ENCODE data around the gene LRRC71.

The LRRC71 gene

GRCh38 chr1:156892190-156893047 lies 28.0 kb upstream of the LRRC71 start:
- peak; percentile 79 for ATAC-seq
- TF ChIP-seq SNAI2 (CRISPR knock-in tag; IDR thresholded peaks at IDR 0.05), result no peak

- no peak for TF ChIP-seq ARNTL (CRISPR knock-in tag; IDR thresholded peaks at IDR 0.05; ENCODE audit: borderline replicate concordance, low read depth)
- no peak for TF ChIP-seq ZNF8 (CRISPR knock-in tag; IDR thresholded peaks at IDR 0.05)
- TF ChIP-seq, protein P1, sequence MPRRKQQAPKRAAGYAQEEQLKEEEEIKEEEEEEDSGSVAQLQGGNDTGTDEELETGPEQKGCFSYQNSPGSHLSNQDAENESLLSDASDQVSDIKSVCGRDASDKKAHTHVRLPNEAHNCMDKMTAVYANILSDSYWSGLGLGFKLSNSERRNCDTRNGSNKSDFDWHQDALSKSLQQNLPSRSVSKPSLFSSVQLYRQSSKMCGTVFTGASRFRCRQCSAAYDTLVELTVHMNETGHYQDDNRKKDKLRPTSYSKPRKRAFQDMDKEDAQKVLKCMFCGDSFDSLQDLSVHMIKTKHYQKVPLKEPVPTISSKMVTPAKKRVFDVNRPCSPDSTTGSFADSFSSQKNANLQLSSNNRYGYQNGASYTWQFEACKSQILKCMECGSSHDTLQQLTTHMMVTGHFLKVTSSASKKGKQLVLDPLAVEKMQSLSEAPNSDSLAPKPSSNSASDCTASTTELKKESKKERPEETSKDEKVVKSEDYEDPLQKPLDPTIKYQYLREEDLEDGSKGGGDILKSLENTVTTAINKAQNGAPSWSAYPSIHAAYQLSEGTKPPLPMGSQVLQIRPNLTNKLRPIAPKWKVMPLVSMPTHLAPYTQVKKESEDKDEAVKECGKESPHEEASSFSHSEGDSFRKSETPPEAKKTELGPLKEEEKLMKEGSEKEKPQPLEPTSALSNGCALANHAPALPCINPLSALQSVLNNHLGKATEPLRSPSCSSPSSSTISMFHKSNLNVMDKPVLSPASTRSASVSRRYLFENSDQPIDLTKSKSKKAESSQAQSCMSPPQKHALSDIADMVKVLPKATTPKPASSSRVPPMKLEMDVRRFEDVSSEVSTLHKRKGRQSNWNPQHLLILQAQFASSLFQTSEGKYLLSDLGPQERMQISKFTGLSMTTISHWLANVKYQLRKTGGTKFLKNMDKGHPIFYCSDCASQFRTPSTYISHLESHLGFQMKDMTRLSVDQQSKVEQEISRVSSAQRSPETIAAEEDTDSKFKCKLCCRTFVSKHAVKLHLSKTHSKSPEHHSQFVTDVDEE (CRISPR knock-in tag; IDR thresholded peaks at IDR 0.05), result no peak
- TF ChIP-seq, protein P2, sequence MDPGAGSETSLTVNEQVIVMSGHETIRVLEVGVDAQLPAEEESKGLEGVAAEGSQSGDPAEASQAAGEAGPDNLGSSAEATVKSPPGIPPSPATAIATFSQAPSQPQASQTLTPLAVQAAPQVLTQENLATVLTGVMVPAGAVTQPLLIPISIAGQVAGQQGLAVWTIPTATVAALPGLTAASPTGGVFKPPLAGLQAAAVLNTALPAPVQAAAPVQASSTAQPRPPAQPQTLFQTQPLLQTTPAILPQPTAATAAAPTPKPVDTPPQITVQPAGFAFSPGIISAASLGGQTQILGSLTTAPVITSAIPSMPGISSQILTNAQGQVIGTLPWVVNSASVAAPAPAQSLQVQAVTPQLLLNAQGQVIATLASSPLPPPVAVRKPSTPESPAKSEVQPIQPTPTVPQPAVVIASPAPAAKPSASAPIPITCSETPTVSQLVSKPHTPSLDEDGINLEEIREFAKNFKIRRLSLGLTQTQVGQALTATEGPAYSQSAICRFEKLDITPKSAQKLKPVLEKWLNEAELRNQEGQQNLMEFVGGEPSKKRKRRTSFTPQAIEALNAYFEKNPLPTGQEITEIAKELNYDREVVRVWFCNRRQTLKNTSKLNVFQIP (CRISPR knock-in tag; IDR thresholded peaks at IDR 0.05; ENCODE audit: borderline replicate concordance, low read depth), result no peak
- no peak for TF ChIP-seq ZNF70 (CRISPR knock-in tag; IDR thresholded peaks at IDR 0.05)
- no peak for TF ChIP-seq ZNF565 (CRISPR knock-in tag; conservative IDR thresholded peaks at IDR 0.05; ENCODE audit: low read depth)
- no peak for TF ChIP-seq TOX (CRISPR knock-in tag; IDR thresholded peaks at IDR 0.05; ENCODE audit: borderline replicate concordance)
- TF ChIP-seq, protein P3, sequence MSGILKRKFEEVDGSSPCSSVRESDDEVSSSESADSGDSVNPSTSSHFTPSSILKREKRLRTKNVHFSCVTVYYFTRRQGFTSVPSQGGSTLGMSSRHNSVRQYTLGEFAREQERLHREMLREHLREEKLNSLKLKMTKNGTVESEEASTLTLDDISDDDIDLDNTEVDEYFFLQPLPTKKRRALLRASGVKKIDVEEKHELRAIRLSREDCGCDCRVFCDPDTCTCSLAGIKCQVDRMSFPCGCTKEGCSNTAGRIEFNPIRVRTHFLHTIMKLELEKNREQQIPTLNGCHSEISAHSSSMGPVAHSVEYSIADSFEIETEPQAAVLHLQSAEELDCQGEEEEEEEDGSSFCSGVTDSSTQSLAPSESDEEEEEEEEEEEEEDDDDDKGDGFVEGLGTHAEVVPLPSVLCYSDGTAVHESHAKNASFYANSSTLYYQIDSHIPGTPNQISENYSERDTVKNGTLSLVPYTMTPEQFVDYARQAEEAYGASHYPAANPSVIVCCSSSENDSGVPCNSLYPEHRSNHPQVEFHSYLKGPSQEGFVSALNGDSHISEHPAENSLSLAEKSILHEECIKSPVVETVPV (CRISPR knock-in tag; IDR thresholded peaks at IDR 0.05), result no peak
- TF ChIP-seq GLIS3 (CRISPR knock-in tag; IDR thresholded peaks at IDR 0.05), result no peak
- no peak for TF ChIP-seq RARB (CRISPR knock-in tag; IDR thresholded peaks at IDR 0.05)
- no peak for TF ChIP-seq TCF4 (CRISPR knock-in tag; IDR thresholded peaks at IDR 0.05; ENCODE audit: borderline replicate concordance)
- TF ChIP-seq ZC3H10 (CRISPR knock-in tag; IDR thresholded peaks at IDR 0.05), result no peak
- TF ChIP-seq CREB5 (CRISPR knock-in tag; IDR thresholded peaks at IDR 0.05; ENCODE audit: low read depth), result no peak
- no peak for TF ChIP-seq SNAI2 (CRISPR knock-in tag; IDR thresholded peaks at IDR 0.05)
- no peak for TF ChIP-seq ZFP3 (CRISPR knock-in tag; IDR thresholded peaks at IDR 0.05)
- no peak for TF ChIP-seq ISL1 (CRISPR knock-in tag; IDR thresholded peaks at IDR 0.05)
- no peak for ATAC-seq
Observed at GRCh38 chr1:156893048-156893953, 27.1 kb upstream of the LRRC71 start, which contains the start of gene PEAR1. Gene PEAR1, plus strand, starts transcription at chr1:156893718. Its CDS starts 10,209 bp downstream, at chr1:156903927.

DNA sequence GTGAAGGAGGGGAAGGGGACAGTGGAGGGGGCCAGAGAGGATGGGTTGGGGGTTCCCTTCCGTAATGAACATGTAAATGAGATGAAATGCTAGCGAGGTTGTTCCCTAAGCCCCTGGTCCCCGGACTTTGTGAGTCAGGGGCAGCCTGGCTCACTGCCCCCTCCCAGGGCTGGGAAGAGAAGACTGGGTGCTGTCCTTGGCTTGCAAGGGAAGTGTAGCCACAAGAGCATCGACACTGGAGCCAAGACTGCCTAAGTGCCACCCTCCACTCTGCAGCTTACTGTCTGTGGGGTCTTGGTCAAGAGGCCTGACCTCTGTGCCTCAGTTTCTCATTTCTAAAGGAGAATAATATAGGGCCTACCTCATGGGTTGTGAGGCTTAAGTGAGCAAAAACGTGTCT lies 26.4 kb upstream of the LRRC71 start:
- no peak for ATAC-seq
- no peak for TF ChIP-seq RARB (CRISPR knock-in tag; IDR thresholded peaks at IDR 0.05)
- TF ChIP-seq, protein P3 (CRISPR knock-in tag; IDR thresholded peaks at IDR 0.05), result no peak
- no peak for TF ChIP-seq ISL1 (CRISPR knock-in tag; IDR thresholded peaks at IDR 0.05)
- no peak for TF ChIP-seq ZC3H10 (CRISPR knock-in tag; IDR thresholded peaks at IDR 0.05)
- no peak for TF ChIP-seq BACH2 (CRISPR knock-in tag; IDR thresholded peaks at IDR 0.05; ENCODE audit: borderline replicate concordance)
- no peak for TF ChIP-seq TOX (CRISPR knock-in tag; IDR thresholded peaks at IDR 0.05; ENCODE audit: borderline replicate concordance)
- TF ChIP-seq, protein P2 (CRISPR knock-in tag; IDR thresholded peaks at IDR 0.05; ENCODE audit: borderline replicate concordance, low read depth), result no peak
- TF ChIP-seq TCF4 (CRISPR knock-in tag; IDR thresholded peaks at IDR 0.05; ENCODE audit: borderline replicate concordance), result no peak

All from SK-N-SH treated with all-trans-retinoic acid at 6 μM for 48 hours (cell line).